Hepatocyte (in vitro differentiated cells): ENCODE results near the gene SPATA19. TPM values are rescaled to one million over a fixed set of nuclear protein-coding genes. Genes with fewer than 3 reads are reported as not detected.

Experiments
- DNase-seq: peaks from one replicate; pipeline ENCODE4 v3.0.0-alpha.2; 2016; ENCODE audit warnings: low spot score
- H2AFZ ChIP-seq: fragments of 200-600 bp; sonication (generic); 2 replicates; pipeline ENCODE4 v1.6.0; 2016; ENCODE audit warnings: antibody characterized with exemption, mild to moderate bottlenecking
- H3K27ac ChIP-seq: fragments of 200-600 bp; sonication (generic); 2 replicates; pipeline ENCODE4 v1.5.1; 2016; ENCODE audit warnings: mild to moderate bottlenecking
- H3K27me3 ChIP-seq: fragments of 200-600 bp; sonication (generic); 2 replicates; pipeline ENCODE4 v1.6.1; 2016
- H3K36me3 ChIP-seq: fragments of 200-600 bp; sonication (generic); replicated peaks from 2 replicates; pipeline ENCODE4 v1.5.1; 2016; ENCODE audit warnings: low read depth; ENCODE audit not compliant: insufficient read depth
- H3K4me1 ChIP-seq: fragments of 200-600 bp; sonication (generic); 2 replicates; pipeline ENCODE4 v1.5.1; 2016; ENCODE audit warnings: mild to moderate bottlenecking, moderate library complexity; ENCODE audit not compliant: insufficient read depth
- H3K4me2 ChIP-seq: fragments of 200-600 bp; sonication (generic); 2 replicates; pipeline ENCODE4 v1.6.0; 2016
- H3K4me3 ChIP-seq: fragments of 200-600 bp; sonication (generic); 2 replicates; pipeline ENCODE4 v1.5.1; 2016; ENCODE audit warnings: mild to moderate bottlenecking
- H3K79me2 ChIP-seq: fragments of 200-600 bp; sonication (generic); 2 replicates; pipeline ENCODE4 v1.6.0; 2017; ENCODE audit warnings: mild to moderate bottlenecking
- H3K9me2 ChIP-seq: fragments of 200-600 bp; sonication (generic); replicated peaks from 2 replicates; pipeline ENCODE4 v1.6.0; 2017; ENCODE audit warnings: mild to moderate bottlenecking; ENCODE audit not compliant: insufficient read depth
- H3K9me3 ChIP-seq: fragments of 200-600 bp; sonication (generic); 2 replicates; pipeline ENCODE4 v1.5.1; 2016; ENCODE audit warnings: low read depth, mild to moderate bottlenecking
- H4K20me1 ChIP-seq: fragments of 200-600 bp; sonication (generic); 2 replicates; pipeline ENCODE4 v1.6.0; 2016; ENCODE audit warnings: mild to moderate bottlenecking; ENCODE audit not compliant: insufficient read depth, poor library complexity, severe bottlenecking
- CTCF ChIP-seq: fragments of 200-600 bp; sonication (generic); IDR thresholded peaks from 2 replicates; pipeline ENCODE4 v1.5.1; 2016; ENCODE audit warnings: antibody characterized with exemption, mild to moderate bottlenecking; ENCODE audit not compliant: poor library complexity
- EZH2 ChIP-seq: fragments of 200-600 bp; sonication (generic); IDR thresholded peaks from 2 replicates; pipeline ENCODE4 v1.6.1; 2016; ENCODE audit warnings: antibody characterized with exemption, mild to moderate bottlenecking, borderline replicate concordance
- EZH2phosphoT487 ChIP-seq: fragments of 200-600 bp; sonication (generic); IDR thresholded peaks from one replicate; pipeline ENCODE4 v1.6.1; 2018; ENCODE audit warnings: antibody characterized with exemption, mild to moderate bottlenecking, low read depth, moderate library complexity; ENCODE audit not compliant: unreplicated experiment, severe bottlenecking
- WGBS: methylation state at CpG from one replicate; pipeline ENCODE4 v1.1.6; 2016; ENCODE audit warnings: low lambda C conversion rate; ENCODE audit errors: missing lambda C conversion rate; 5-methylcytosine and 5-hydroxymethylcytosine counted together
- polyA plus RNA-seq: library from polyadenylated mRNA; unstranded; fragments of >200 nt; fragmentation: Nextera tagmentation; extraction: Ambion mirVana; gene quantifications from 2 replicates; pipeline ENCODE4 v1.2.1, GENCODE V29; 2016
- total RNA-seq: library from RNA; depleted of rRNA; stranded (reverse); fragments of >200 nt; gene quantifications from 2 replicates; pipeline ENCODE4 v1.2.3, GENCODE V29; 2014

Gene SPATA19
- total and polyA plus RNA-seq, 2 experiments from 2014 or later: not detected

- H3K9me3 ChIP-seq: no peaks in the 10 kb centered on the region
- H3K9me2 ChIP-seq: no peaks in the 10 kb centered on the region
- no peaks in the 10 kb centered on the region for H3K79me2 ChIP-seq
- no peak overlapping the region for H2AFZ ChIP-seq
- H3K36me3 ChIP-seq: no peaks in the 10 kb centered on the region
- no peak for DNase-seq
- no peaks in the 10 kb centered on the region for H4K20me1 ChIP-seq
- no peak overlapping the region for H3K4me2 ChIP-seq
- 89% methylated on average over 13 of the region's 13 CpGs for WGBS
- H3K4me3 ChIP-seq: no peak overlapping the region
- no peaks in the 10 kb centered on the region for H3K27me3 ChIP-seq
- TF ChIP-seq EZH2 (no peak), CTCF (no peak), EZH2phosphoT487 (no peak)
- no peak overlapping the region for H3K27ac ChIP-seq
- no peaks in the 10 kb centered on the region for H3K4me1 ChIP-seq
Observed at GRCh38 chr11:133843454-133843987, 1.8 kb downstream of the SPATA19 start.

GRCh38 chr11:133842730-133843129 lies 2.6 kb downstream of the SPATA19 start:
- 73% methylated on average over 5 of the region's 5 CpGs for WGBS
- Histone ChIP-seq H3K9me2 (no peaks in the 10 kb centered on the region), H3K27ac (no peak overlapping the region), H3K4me2 (no peak overlapping the region), H3K79me2 (no peaks in the 10 kb centered on the region), H3K36me3 (no peaks in the 10 kb centered on the region), H4K20me1 (no peaks in the 10 kb centered on the region), H3K9me3 (no peaks in the 10 kb centered on the region), H3K27me3 (no peaks in the 10 kb centered on the region), H3K4me3 (no peak overlapping the region), H3K4me1 (no peaks in the 10 kb centered on the region), H2AFZ (no peak overlapping the region)
- DNase-seq: no peak
- no peak for TF ChIP-seq EZH2
- no peak for TF ChIP-seq EZH2phosphoT487
- no peak for TF ChIP-seq CTCF

- H3K9me3 ChIP-seq: no peaks in the 10 kb centered on the region
- no peak for DNase-seq
- H3K4me1 ChIP-seq: no peaks in the 10 kb centered on the region
- H3K27me3 ChIP-seq: no peaks in the 10 kb centered on the region
- H3K4me2 ChIP-seq: no peak overlapping the region
- no peaks in the 10 kb centered on the region for H3K9me2 ChIP-seq
- H3K27ac ChIP-seq: no peak overlapping the region
- no peak for TF ChIP-seq EZH2
- no peak for TF ChIP-seq EZH2phosphoT487
- no peak for TF ChIP-seq CTCF
- no peaks in the 10 kb centered on the region for H3K79me2 ChIP-seq
- no peaks in the 10 kb centered on the region for H4K20me1 ChIP-seq
- 79% methylated on average over 7 of the region's 7 CpGs for WGBS
- no peak overlapping the region for H3K4me3 ChIP-seq
- H2AFZ ChIP-seq: no peak overlapping the region
- H3K36me3 ChIP-seq: no peaks in the 10 kb centered on the region
Observed at GRCh38 chr11:133842053-133842452, 3.3 kb downstream of the SPATA19 start.
